Measurements from ENCODE around the gene RCAN1. TPM values are rescaled to one million over a fixed set of nuclear protein-coding genes. Genes with fewer than 3 reads are reported as not detected.

Gene RCAN1
- total RNA-seq (2022; extraction: Qiagen RNA extraction; ENCODE audit: low read depth): 8.5 to 10.4 TPM (median 9.6 TPM) in 5 replicates

DNA sequence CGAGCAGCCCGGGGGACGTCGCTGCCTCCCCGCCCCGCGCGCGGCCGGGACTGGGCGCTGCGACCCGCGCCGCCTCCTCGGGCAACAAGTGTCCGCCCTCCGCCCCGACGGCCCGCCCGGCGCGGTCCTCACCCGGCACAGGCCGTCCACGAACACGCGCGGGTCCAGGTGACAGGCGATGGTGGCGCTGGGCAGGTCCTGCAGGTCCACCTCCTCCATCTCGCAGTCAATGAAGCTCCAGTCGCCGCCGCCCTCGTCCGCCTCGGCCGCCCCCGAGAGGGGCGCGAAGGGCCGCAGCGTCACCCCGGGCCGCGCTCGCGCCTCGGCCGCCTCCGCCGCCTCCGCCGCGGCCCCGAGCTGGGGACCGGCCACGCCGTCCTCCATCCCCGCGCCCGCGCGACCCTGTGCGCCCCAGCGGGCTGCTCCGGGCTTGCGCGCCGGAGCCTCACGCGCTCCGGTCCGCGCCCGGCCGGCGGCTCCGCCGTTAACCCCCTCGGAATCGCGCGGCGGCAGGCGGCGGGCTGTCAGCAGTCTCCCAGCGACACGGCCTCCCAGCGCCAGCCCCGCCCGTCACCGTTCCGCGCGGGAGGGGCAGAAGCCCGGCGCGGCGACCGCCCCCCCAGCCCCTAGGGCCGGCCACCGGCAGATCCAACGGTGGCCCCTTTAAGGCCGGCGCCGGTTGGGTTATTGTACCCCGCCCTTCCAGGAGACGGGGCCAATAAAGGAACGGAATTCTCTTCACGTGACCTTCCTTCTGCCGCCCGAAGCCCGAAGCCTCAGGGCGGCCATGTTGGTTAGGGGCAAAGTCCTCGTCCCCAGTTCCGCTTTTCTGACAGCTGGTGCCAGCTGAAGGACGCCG is at the start of gene RCAN1:
RCAN1 (minus strand) TSS at position 486 of the 859 bp plus-strand sequence; CDS start at position 384, 102 bp downstream.

DNA sequence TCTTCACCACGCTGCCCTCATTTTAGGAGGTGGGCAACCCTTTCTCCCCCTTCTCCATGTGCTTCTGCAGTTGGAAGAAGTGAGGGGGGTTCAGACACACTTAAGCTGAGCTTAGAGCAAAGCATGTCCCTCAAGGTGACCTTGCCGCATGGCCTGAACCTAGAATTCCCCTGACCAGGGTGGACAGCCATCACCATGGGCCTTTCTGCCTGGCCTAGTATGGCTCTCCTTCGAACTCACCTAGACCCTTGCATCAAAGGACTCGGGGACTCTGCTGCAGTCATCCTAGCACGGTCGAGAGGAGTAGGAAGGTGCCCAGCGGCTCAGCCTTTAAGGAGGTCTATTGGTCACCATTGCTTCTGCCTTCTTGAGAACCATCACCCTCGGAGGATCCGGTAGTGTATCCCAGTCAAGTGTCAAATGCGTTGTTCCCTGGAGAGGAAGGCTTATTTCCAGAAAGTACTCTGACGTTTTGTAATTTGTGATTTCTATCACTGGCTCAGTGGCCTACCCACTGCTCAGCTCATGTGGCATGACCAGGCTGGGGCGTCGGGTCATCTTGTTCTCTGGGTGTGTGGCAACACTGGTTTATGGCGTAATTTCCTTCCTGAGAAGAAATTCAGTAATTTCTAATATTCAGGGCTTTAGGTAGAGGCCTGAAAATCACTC is 103.0 kb downstream of the RCAN1 start, which contains the start of gene KCNE1:
KCNE1 (minus strand) TSS at position 424 of the 669 bp plus-strand sequence. CDS start 62,576 bp downstream, outside the sequence.

Other genes with a start within 250 kb of the RCAN1 start
- gene SMIM11, start 239.6 kb downstream of the RCAN1 start, total RNA-seq (2022; extraction: Qiagen RNA extraction; ENCODE audit: low read depth): 1.7 to 24.3 TPM (median 13.0 TPM) in 5 replicates
- not detected in 5 replicates for gene SMIM34, start 191.2 kb downstream of the RCAN1 start, total RNA-seq (2022; extraction: Qiagen RNA extraction; ENCODE audit: low read depth)
- gene KCNE1, start 102.9 kb downstream of the RCAN1 start, total RNA-seq (2022; extraction: Qiagen RNA extraction; ENCODE audit: low read depth): 0.05 to 0.09 TPM in 2 of 5 replicates, not detected in the others
- 0.05 to 0.08 TPM (median 0.07 TPM) in 5 replicates for gene CLIC6, start 53.9 kb upstream of the RCAN1 start, total RNA-seq (2022; extraction: Qiagen RNA extraction; ENCODE audit: low read depth)

Measured in A549 treated with DMSO at 1 μM for 4 hours (cell line).